ENCODE data around the gene CAPN11. TPM values are rescaled to one million over a fixed set of nuclear protein-coding genes. Genes with fewer than 3 reads are reported as not detected.

The CAPN11 gene
- total RNA-seq, 4 donors from 2014 or later: 0.19 to 0.45 (median 0.27) TPM; not detected in 1

GRCh38 chr6:44123544-44123943 lies 35.1 kb upstream of the CAPN11 start:
- no peaks in the 10 kb centered on the region for H3K9me3 ChIP-seq
- no peaks in the 10 kb centered on the region for H3K27me3 ChIP-seq
- no peak for ATAC-seq
- H3K4me1 ChIP-seq: peaks cover 0 to 84% (median 41%) of the 10 kb centered on the region in 3 donors
- 74 to 94% methylated on average over 2 of the region's 2 CpGs for WGBS, 2 donors (ENCODE audit: low coverage in 1 of 2)
- no peaks in the 10 kb centered on the region for H3K36me3 ChIP-seq
- no peak overlapping the region for H3K4me3 ChIP-seq
- H3K27ac ChIP-seq: peak overlapping the region in 3 of 4 donors; percentile 26 to 58 (median 44)
- TF ChIP-seq EP300 (IDR thresholded peaks at IDR 0.05) (no peak), POLR2AphosphoS5 (IDR thresholded peaks at IDR 0.05) (no peak), POLR2A (IDR thresholded peaks at IDR 0.05) (no peak), CTCF (IDR thresholded peaks at IDR 0.05) (no peak)

GRCh38 chr6:44126320-44127149 lies 32.1 kb upstream of the CAPN11 start:
- H3K4me1 ChIP-seq: peaks cover 0 to 64% (median 36%) of the 10 kb centered on the region in 3 donors
- WGBS, 2 donors (ENCODE audit: low coverage in 1 of 2): 1 to 2% methylated on average over 7 to 20 of the region's 31 CpGs
- peak overlapping the region; percentile 86 to 90 for H3K4me3 ChIP-seq
- peak overlapping the region; percentile 87 to 93 (median 90) for H3K27ac ChIP-seq
- no peak for TF ChIP-seq POLR2A (IDR thresholded peaks at IDR 0.05)
- TF ChIP-seq POLR2AphosphoS5 (IDR thresholded peaks at IDR 0.05): no peak
- no peak for TF ChIP-seq CTCF (IDR thresholded peaks at IDR 0.05)
- TF ChIP-seq EP300 (IDR thresholded peaks at IDR 0.05): no peak
- peak; percentile 55 for ATAC-seq
- no peaks in the 10 kb centered on the region for H3K36me3 ChIP-seq
- H3K27me3 ChIP-seq: no peaks in the 10 kb centered on the region
- H3K9me3 ChIP-seq: no peaks in the 10 kb centered on the region

GRCh38 chr6:44127186-44128019 lies 31.2 kb upstream of the CAPN11 start, which contains the start of the genes MRPL14 and TMEM63B:
MRPL14 (minus strand) TSS chr6:44127452; CDS start chr6:44116611, 10,841 bp downstream.
TMEM63B (plus strand) TSS chr6:44127554; CDS start chr6:44134585, 7,031 bp downstream.
- H3K36me3 ChIP-seq: no peaks in the 10 kb centered on the region

More at GRCh38 chr6:44127186-44128019, 31.2 kb upstream of the CAPN11 start, which contains the start of the genes MRPL14 and TMEM63B:
- H3K9me3 ChIP-seq: no peaks in the 10 kb centered on the region
- TF ChIP-seq CTCF (IDR thresholded peaks at IDR 0.05): peak in 1 of 4 experiments; percentile 11
- no peak for TF ChIP-seq EP300 (IDR thresholded peaks at IDR 0.05)
- peak; percentile 72 for TF ChIP-seq POLR2AphosphoS5 (IDR thresholded peaks at IDR 0.05)
- TF ChIP-seq POLR2A (IDR thresholded peaks at IDR 0.05): peak; percentile 53 to 56
- H3K27me3 ChIP-seq: no peaks in the 10 kb centered on the region
- peak within 1 kb of the TSS; percentile 86 to 90 for H3K4me3 ChIP-seq
- ATAC-seq: peak; percentile 95
- peaks cover 0 to 63% (median 31%) of the 10 kb centered on the region in 3 donors for H3K4me1 ChIP-seq
- peak within 1 kb of the TSS; percentile 87 to 93 (median 90) for H3K27ac ChIP-seq
- 0% methylated on average over 6 of the region's 80 CpGs; no CpG with 5 or more reads in 1 of the 2 donors for WGBS, 2 donors (ENCODE audit: low coverage in 1 of 2)
